NCI-H2196 treated with DMSO at 0.1 percent for 48 hours (cell line): Measurements from ENCODE around the gene HOXD13.

ENCODE experiments used
- DNase-seq: peaks from one replicate; lab custom pipeline; 2025; ENCODE audit not compliant: unreplicated experiment; lab: John Stamatoyannopoulos, UW

HOXD13 gene

DNA sequence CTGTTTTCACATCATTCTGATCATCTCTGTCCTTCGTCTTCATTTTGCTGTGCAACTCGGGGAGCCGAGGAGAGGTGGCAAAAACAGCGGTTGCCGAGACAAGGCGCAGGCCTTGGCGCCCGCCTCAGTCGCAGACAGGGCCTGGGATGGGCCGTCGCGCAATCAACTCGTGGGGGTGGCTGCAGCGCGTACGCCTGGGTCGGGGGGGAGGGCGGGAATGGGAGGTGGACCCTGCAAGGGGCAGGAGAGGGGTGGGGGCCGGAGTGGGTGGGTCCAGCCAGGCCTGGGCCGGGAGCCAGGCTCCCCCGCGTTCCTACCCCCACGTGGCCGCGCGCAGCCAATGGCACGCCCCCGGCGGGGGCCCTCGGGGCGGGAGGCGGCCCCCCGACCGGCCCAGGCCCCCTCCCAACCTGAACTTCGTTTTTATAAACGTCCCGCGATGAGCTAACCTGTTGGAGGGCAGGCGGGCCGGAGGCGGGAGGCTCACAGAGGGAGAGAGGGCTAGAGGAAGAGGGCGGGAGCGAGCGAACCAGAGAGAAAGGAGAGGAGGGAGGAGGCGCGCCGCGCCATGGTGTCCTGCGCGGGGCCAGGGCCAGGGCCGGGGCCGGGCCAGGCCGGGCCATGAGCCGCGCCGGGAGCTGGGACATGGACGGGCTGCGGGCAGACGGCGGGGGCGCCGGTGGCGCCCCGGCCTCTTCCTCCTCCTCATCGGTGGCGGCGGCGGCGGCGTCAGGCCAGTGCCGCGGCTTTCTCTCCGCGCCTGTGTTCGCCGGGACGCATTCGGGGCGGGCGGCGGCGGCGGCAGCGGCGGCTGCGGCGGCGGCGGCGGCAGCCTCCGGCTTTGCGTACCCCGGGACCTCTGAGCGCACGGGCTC is at the start of gene HOXD13:
Gene HOXD13 (plus strand): TSS at position 452 of the 875 bp plus-strand sequence. CDS start 170 bp downstream, at position 622.
- DNase-seq, result peak; percentile 41

DNA sequence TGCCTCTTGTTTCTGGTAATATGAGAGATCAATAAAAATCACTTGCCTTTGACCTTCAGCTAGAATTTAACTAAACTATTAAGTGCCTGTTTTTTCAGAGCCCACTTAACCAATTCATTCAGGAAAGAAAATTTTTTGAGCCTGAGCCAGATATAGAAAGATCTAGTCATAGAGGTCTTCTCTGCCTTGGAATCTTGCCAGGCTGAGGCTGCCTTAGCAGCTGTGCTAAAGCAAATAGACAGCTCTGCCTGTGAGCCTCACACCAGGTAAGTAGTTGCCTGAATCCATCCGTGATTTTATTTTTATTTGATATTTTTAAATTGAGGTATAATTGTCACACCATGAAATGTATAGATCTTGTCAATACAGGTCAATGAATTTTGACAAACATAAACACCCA is 36.1 kb upstream of the HOXD13 start:
- peak; percentile 64 for DNase-seq

DNA sequence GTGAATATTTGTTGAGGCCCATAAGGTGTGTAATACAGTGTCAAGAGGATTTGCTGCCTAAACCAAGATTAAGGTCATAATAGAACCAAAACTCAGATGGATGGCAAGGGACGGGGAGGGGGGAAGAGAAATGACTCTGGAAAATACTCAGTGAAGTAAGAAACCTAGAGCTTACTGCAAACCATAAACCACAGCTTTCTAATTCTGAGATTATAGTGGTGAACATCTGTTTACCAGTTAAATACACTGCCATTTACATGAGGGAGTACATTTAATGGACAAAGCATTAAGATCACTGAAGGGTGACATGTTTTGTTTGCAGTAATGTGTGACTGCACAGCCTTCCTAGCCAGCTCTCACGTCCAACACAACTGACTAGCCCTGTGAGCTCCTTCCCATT is 28.6 kb upstream of the HOXD13 start:
- no peak for DNase-seq

DNA sequence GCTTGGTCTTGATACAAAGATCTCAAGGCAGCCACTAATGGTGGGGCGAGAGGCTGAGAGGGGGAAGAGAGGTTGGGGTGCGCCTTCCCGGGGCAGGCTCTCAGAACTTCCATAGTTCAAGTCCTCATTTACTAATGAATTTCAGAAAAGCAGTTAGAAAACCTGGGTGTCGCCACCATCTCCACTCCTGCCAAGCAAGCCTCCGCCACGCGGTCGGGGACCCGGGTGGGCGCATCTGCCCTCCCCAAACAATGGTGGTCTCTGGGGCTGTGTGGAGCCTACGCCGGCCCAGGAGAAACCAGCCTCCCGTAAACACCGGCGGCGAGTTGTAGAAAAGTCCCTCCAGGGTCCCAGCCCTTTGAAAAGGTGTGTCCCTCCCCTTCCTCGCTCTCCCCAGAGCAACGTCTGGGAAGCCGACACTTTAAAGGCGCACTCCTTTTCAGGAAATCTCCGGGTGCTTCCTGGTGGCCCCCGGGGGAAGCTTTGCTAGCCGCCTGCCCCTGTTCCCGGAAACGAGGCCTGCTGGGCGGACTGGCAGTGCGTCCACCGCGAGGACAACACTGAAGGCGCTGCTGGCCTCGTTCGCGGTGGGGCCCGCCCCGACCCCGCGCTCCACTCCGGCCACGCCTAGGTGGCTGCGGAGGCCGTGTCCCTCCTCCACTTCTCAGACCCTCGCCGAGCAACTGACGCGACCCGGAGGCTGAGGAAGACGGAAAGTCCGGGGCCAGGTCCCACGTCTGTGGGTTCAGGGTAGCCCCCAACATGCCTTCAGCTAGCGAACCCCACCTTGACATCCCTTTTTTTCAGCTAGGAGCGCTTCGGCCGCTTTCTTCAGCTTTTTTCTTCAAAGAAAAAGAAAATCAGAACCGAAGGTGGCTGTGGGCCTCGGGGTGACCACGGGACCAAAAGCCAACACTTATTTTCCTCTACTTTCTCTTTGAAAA is 25.6 kb upstream of the HOXD13 start:
- DNase-seq, result no peak

DNA sequence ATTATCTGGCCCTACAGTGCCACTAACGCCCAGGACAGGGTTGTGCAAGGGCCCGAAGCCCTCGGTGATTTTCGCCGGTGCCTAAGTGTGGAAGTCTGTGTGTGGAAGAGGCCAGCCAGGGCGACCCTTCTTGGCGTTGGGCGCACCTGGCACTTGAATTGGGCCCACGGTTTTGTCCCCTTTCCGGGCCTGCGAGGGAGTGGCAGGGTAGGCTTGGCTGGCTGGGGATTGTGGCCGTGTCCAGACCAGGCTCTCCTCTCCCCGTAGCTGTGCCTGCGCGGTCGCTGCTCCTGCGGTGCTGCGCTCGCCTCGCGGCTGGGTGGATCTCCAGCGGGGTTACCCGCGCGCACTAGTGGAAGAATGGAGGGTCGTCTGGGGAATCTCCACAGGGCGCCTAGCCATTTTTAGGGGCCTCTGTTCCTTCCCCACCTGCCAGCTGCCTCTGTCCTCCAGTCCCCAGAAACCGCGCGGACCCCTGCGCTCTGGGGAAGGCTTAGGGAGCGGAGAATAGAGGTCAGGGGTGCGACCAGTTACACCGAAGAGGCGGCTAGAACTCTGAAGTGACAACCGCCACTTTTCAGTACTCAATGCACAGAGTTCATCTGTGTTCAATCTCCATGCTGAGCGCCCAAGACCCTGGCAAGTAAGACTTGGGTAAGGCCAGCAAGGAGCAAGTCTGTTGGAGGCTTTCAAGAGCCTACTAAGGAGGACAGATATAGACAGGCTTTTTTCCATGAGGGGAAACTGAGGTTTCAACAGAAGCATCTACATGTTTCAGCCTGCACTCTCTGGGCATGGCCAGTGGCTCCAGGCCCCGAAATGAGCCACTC is 24.7 kb upstream of the HOXD13 start:
- DNase-seq, result no peak

DNA sequence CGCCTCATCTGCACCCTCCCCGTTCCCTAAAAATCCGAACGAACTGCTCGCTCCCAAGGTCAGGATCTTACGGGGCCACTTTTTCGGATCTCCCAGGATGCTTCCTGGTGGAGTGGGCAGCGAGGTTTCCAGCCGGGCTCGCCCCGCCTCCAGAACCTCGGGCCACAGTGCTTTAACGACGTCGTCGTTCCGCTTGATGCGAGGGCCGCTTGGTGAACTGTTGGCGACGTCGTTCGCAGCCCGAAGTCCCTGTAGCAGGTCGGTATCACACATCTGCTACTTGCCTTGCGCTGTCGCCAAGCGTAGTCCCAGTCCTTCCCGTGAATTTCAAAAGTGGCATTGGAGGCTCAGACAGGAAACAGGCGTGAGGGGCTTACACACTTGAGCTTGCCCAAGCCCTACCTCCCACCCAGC is 24.1 kb upstream of the HOXD13 start:
- no peak for DNase-seq

DNA sequence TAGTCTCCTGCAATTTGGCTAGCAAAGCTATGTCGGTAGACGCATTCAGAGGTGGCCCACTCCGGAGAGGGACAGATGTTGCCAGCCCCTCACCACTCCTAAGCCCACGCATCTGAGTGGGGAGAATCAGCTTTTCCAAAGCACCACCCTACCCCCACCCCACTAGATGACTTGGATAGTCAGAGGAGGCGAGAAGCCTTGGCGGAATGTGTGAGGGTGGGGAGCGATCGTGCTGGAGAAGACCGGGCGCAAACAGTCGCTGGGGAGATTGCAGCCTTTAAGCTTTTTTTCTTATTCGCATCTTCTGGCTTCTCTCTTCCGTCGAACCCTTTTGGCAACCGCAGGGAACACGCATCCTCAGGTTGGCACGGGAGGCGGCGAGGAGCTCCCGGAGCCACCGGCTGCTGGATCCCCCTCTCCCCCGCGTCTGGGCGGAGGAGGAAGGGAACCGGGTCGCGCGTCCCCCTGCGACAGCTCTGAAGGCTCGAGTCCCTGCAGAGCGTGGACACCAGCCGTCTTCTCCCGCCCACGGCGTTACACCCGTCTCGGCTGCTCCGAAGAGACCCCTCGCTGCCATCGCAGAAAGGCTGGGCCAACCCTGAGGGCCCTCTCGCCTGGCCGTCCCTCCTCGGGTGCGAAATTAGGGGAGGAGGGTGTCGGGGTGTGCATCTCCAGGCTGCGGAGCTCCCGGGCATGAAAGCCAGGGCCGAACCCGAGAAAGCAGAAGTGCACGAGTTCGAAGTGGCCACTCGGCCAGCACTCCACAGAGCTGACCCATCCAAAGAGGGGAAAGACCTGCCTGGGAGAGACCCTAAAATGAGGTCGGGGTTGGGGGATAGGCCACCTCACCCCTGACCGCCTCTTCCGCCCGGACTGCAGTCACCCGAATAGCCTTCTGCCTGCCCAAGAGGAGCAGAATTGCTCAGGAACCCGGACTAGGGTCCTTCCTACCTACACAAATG is 20.9 kb upstream of the HOXD13 start:
- DNase-seq, result no peak

DNA sequence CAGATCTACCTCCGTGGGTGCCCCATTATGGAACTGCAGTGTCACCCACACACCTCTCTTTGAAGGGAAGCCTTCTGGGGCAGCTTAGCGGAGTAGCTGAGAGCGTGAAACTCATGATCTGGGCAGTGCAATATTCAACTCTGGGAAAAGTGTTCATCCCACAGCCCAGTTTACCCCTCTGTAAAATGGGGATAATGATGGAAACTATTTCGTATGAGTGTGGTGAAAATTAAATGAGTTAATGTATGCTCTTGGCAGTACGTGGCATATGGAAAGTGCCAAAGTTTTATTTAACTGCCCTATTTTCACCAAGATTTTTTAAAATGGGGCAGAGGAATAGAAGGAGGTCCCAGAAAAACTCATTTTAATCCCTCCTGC is 20.2 kb upstream of the HOXD13 start:
- no peak for DNase-seq

DNA sequence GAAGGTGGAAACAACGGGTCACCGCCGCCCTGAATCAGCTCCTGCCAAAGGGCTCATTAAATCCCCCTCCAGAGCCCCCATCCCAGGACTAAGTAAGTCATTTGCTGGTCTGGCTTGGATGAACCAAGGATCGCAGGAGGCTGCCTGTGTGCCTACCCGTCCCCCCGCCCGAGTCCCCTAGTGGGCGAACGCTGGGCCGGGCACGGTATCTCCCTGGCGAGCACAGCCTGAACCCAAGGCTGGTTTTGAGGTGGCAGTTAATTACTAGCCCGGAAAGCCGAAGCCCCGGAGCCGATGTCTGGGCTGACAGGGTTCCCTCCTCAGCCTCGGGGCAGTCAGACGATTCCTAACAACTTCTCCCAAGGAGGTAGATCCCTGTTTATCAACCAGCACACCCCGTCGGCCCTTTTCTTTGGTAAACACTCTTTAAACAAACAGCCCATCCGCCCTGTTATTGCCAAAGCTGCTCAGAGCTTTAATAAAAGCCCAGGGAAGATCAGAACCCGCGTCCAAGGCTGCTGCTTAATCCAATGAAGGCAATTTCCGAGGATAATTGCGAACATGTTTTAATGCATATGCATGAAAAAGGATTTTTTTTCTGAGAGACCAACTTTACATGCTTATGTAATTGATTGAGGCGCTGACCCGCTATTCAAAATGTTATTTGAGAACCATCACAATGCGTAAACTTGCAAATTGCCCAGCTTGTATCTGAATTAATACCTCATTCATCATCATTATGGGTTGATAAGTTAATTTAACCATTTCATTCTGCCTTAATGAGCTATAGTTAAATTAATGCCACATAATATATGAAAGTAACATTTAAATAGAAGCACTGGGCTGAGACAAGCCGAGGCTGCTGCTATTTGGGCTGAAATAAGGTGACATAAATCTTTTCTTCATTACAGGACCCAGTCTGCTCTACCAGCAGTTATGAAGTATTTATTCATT is 19.3 kb upstream of the HOXD13 start:
- no peak for DNase-seq

DNA sequence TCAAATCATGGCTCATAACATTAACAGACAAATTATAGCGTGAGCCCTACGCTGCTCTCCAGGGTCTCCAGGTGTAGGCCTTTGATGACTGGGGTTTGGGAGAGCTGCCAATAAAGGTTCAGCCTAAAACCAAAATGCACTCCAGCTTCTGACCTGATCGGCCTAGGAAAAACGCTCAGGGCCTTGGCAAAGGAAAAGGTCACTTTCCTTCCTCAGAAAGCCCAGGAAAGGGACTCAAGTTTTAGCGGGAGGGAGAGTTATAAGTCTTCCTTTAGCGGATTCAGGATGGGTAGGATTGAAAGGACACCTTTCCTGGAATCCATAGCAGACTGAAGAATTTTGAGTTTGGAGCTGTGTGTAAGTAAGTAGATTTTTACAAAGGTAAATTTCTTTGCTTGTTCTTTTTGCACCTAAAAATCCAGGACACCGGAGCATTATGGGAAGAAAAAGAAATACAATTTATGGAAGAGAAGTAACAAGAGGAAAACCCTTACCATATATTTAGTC is 17.5 kb upstream of the HOXD13 start:
- no peak for DNase-seq

DNA sequence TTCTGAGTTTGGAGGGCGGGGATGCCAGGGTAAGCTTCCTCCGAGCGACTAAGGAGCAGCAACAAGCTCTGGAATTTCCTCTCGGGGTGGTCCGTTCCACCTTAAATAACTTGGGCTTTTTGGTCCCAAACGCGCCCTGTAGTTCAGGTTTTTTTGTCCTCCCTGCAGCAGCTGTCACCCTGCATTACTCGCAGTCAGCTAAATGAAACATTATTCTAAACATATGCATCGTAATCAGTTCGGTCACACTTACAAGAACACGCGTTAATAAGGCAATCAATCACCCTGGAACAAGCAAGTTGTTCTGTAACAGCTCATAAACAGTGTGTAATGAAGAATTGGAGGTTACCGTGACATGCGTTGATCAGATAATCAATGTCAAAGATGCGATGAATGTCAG is 17.0 kb upstream of the HOXD13 start:
- no peak for DNase-seq

DNA sequence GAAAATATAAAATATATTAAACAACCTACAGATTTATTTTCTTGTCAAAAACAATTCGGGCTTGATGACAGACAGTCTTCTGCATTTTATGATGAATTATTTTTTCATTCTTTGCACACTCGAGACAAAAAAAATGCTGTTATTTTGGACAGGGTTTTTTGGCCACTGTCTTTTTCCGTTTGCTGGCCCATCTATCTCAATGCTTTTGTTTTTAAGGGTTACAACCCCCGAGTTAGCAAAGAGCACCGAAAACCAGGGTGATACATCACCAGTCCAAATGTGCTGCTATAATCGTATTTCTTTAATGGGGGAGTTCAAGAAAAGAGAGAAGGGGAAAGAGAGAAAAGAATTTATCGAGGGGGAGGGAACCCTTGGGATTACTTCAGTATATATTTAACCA is 16.5 kb upstream of the HOXD13 start:
- DNase-seq, result no peak

DNA sequence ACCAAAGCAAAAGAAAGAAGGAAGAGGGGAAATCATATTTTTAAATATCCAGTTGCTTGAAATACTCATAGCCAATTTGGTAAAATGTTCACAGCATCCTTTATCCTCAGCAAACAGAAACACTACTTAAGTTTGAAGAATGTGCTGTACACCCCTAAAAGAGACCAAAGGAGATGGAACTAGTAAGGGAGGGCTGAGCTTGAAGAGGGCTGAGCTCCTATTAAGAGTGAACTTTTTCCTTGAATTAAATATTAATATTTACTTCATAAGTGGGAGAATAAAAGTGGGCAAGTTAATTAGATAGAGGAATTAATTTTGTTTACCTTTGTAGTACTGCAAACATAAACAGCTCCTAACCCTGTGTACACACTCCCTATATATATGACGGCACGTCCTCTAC is 15.7 kb upstream of the HOXD13 start:
- no peak for DNase-seq

DNA sequence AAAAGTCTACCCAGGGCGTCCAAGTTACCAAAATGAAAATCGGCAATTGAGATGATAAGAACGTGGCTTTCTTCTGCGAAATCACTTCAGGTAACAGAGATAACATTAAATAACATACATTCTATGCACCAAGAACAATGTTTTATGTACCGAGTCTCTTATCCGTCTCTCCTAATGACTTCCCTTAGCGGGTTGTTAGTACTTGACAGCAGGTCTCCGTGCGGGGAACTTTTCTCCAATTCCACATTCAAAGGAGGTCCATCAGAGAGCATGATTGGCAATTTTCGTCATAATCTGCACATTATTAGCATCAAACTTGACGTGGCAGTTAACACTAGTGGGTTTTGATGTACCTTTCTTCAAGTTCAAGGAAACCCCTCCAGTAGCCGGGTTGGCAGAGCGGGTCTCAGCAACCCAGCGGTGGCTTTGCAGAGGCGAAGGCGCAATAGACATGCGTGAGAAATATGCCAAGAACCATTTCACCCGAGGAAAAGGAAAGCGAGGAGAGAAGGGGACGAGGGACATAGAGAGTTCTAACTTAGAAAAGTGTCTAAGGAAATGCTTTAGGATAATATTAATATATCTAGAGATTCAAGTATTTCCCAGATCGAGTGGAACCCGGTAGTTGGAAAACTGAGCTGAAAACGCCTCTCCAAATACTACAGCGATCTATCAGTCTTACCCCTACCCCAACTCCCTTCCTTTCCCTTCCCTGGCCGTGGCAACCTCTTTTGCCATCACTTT is 13.8 kb upstream of the HOXD13 start:
- DNase-seq, result no peak

DNA sequence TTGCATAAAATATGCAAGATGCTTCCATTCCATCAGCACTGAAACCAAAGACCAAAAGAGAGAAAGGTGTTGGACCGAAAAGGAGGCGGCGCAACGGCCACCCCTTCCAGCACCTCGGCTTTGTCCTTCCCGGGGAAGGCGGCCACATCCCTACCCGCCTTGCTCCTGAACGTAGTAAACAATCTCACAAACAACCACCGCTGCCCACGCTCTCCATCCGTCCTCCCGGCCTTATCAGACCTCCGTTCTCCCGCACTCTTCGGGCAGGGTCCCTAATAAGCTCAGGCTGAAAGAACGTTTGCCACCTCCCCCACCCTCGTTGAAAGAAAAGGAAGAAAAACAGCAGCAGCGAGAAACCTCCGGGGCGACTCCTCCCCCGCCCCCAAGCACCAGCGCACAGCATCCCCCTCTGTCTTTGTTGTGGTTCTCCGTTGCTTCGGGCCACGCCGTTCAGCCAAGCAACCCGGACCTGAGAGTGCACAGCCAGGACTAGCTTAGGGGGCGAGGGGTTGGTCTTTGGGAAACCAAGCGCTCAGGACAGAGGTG is 13.2 kb upstream of the HOXD13 start:
- DNase-seq, result no peak

DNA sequence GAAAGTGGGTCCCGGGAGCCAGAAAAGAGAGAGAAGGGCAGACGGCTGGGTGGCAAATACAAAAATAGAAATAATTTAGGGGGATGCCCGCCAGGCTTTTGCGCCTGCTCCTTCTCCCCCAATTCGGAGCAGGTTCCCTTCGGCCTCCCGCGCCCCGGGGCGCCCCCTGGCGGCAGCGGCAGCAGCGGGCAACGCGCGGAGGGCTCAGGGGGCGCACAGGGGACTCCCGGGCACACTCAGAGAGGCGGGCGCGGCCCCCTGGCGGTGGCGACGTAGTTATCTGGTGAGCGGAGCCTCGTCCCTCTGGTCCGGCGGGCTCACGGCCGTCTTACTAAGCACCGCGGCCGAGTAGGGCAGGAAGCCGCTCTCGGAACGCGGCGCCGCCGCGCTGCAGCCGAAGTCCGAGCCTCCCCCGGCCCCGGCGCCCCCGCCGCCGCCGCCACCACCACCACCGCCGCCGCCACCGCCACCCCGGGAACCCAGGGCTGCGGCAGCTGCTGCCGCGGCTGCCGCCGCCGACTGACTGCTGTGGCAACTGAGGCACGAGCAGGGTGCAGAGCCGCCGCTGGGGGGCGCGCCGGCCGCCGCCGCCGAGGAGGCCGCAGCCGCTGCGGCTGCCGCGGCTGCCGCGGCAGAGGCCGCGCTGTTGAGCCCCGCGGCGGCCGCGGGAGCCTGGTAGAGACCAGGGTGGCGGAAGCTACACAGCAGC is 12.5 kb upstream of the HOXD13 start:
- no peak for DNase-seq
